DOHH2 (cell line): Measurements from ENCODE around the gene TRAK2.
A peak's percentile ranks its signal among the peaks of the same experiment; 100 is the strongest.

ENCODE experiments used
- H3F3A ChIP-seq: fragments of 200-600 bp; sonication (generic), shearing (Covaris generic); 2 replicates; pipeline ENCODE4 v1.6.0; 2016; ENCODE audit warnings: antibody characterized with exemption, mild to moderate bottlenecking; ENCODE audit not compliant: control insufficient read depth, insufficient read depth
- H3K27ac ChIP-seq: fragments of 200-600 bp; sonication (generic); 2 replicates; pipeline ENCODE4 v1.5.1; 2014; ENCODE audit warnings: low read depth, mild to moderate bottlenecking, low read length, moderate library complexity
- H3K27me3 ChIP-seq: fragments of 200-600 bp; sonication (generic); 2 replicates; pipeline ENCODE4 v1.6.1; 2014; ENCODE audit warnings: mild to moderate bottlenecking, low read length, mixed read lengths; ENCODE audit not compliant: control insufficient read depth
- H3K36me3 ChIP-seq: fragments of 200-600 bp; sonication (generic); 2 replicates; pipeline ENCODE4 v1.6.1; 2014; ENCODE audit warnings: mild to moderate bottlenecking, low read length, moderate library complexity, mixed read lengths; ENCODE audit not compliant: control insufficient read depth
- H3K4me1 ChIP-seq: fragments of 200-600 bp; sonication (generic); 2 replicates; pipeline ENCODE4 v1.6.1; 2014; ENCODE audit warnings: mild to moderate bottlenecking, low read length, mixed read lengths; ENCODE audit not compliant: control insufficient read depth
- H3K4me2 ChIP-seq: fragments of 200-600 bp; sonication (generic); 2 replicates; pipeline ENCODE4 v1.6.0; 2014; ENCODE audit warnings: mild to moderate bottlenecking, low read length, moderate library complexity
- H3K4me3 ChIP-seq: fragments of 200-600 bp; sonication (generic); 2 replicates; pipeline ENCODE4 v1.5.1; 2014; ENCODE audit warnings: mild to moderate bottlenecking, low read length, mixed read lengths
- H3K79me2 ChIP-seq: fragments of 200-600 bp; sonication (generic); 2 replicates; pipeline ENCODE4 v1.6.1; 2014; ENCODE audit warnings: mild to moderate bottlenecking, low read length, mixed read lengths; ENCODE audit not compliant: control insufficient read depth
- H3K9me2 ChIP-seq: fragments of 200-600 bp; sonication (generic); replicated peaks from 2 replicates; pipeline ENCODE4 v1.6.1; 2014; ENCODE audit warnings: mild to moderate bottlenecking, low read length, mixed read lengths; ENCODE audit not compliant: control insufficient read depth
- H3K9me3 ChIP-seq: fragments of 200-600 bp; sonication (generic); 2 replicates; pipeline ENCODE4 v1.6.1; 2014; ENCODE audit warnings: antibody characterized with exemption, low read length, mixed read lengths; ENCODE audit not compliant: control insufficient read depth, insufficient read depth
- H4K20me1 ChIP-seq: fragments of 200-600 bp; sonication (generic); 2 replicates; pipeline ENCODE4 v1.6.0; 2014; ENCODE audit warnings: low read depth, mild to moderate bottlenecking, antibody characterized with exemption, low read length, moderate library complexity; ENCODE audit not compliant: control insufficient read depth, insufficient read depth
- EZH2phosphoT487 ChIP-seq: fragments of 200-600 bp; sonication (generic); IDR thresholded peaks from 2 replicates; pipeline ENCODE4 v1.6.1; 2017; ENCODE audit warnings: borderline replicate concordance, mild to moderate bottlenecking, antibody characterized with exemption, low read length, moderate library complexity, mixed read lengths
- TF ChIP-seq, protein P1 (sequence below): fragments of 200-600 bp; sonication (generic); IDR thresholded peaks from one replicate; pipeline ENCODE4 v1.5.1; 2014; ENCODE audit warnings: antibody characterized with exemption, mild to moderate bottlenecking, low read depth, low read length; ENCODE audit not compliant: poor library complexity, severe bottlenecking

TRAK2 gene

DNA sequence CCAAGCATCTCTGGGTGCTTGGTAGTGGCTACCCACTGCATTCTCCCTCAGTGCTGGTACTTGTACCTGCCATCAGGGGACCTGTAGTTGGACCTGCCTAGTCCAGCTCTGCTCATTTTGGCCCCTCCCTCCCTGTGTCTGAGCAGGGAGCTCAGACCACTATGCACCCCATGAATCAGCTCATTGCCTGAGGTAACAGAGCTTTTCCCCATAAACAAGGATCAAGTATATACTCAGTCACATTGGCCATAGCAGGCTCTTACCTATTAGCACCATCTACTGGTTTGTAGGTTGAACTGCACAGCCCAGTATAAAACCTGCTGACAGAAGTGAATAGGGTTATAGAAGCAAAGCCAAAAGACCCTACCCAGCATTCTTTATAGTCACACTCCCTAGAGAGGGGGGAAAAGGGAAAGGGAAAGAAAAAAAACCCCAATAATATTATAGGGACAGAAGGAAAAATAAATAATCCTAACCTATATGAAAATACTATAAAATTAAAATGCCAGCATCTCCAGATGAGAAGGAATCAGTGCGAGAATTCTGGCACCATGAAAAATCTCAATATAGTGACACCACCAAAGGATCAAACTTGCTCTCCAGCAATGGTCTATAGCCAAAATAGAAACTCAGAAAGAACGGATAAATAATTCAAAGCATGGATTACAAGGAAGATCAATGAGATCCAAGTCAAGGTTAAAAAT, 87.2 kb downstream of the TRAK2 start:
- H3K36me3 ChIP-seq = no peaks in the 10 kb centered on the region
- no peaks in the 10 kb centered on the region for H3K27me3 ChIP-seq
- H3K79me2 ChIP-seq = no peaks in the 10 kb centered on the region
- no peaks in the 10 kb centered on the region for H3K4me1 ChIP-seq
- H4K20me1 ChIP-seq = no peaks in the 10 kb centered on the region
- H3F3A ChIP-seq = no peaks in the 10 kb centered on the region
- TF ChIP-seq EZH2phosphoT487 = no peak
- TF ChIP-seq, protein P1, sequence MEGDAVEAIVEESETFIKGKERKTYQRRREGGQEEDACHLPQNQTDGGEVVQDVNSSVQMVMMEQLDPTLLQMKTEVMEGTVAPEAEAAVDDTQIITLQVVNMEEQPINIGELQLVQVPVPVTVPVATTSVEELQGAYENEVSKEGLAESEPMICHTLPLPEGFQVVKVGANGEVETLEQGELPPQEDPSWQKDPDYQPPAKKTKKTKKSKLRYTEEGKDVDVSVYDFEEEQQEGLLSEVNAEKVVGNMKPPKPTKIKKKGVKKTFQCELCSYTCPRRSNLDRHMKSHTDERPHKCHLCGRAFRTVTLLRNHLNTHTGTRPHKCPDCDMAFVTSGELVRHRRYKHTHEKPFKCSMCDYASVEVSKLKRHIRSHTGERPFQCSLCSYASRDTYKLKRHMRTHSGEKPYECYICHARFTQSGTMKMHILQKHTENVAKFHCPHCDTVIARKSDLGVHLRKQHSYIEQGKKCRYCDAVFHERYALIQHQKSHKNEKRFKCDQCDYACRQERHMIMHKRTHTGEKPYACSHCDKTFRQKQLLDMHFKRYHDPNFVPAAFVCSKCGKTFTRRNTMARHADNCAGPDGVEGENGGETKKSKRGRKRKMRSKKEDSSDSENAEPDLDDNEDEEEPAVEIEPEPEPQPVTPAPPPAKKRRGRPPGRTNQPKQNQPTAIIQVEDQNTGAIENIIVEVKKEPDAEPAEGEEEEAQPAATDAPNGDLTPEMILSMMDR = peak; percentile 89
- H3K27ac ChIP-seq = no peak overlapping the region
- H3K9me3 ChIP-seq = peaks cover 11% of the 10 kb centered on the region; the same call in 1 of the 2 replicates
- H3K4me2 ChIP-seq = no peak overlapping the region
- H3K4me3 ChIP-seq = no peak overlapping the region
- no peaks in the 10 kb centered on the region for H3K9me2 ChIP-seq

DNA sequence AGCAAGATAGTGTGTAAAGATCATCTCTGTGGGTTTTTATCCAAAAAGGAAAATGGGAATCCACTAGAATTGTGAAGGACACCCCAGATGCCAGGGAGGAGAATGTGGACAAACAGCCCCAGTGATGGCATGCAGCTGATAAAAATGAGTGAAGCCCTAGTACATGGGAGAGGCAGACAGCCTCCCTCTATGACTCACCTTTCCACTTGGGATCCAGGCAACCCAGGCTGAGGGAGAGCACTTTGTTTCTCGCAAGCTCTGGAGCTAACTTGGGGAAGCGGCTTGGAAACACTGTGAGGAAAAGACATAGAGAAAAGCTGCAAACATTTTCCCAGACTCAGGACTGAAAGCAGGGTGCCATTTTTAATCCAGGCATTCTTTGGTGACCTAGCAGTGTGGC, 88.9 kb downstream of the TRAK2 start:
- Histone ChIP-seq H3F3A (no peaks in the 10 kb centered on the region), H4K20me1 (no peaks in the 10 kb centered on the region)

DNA sequence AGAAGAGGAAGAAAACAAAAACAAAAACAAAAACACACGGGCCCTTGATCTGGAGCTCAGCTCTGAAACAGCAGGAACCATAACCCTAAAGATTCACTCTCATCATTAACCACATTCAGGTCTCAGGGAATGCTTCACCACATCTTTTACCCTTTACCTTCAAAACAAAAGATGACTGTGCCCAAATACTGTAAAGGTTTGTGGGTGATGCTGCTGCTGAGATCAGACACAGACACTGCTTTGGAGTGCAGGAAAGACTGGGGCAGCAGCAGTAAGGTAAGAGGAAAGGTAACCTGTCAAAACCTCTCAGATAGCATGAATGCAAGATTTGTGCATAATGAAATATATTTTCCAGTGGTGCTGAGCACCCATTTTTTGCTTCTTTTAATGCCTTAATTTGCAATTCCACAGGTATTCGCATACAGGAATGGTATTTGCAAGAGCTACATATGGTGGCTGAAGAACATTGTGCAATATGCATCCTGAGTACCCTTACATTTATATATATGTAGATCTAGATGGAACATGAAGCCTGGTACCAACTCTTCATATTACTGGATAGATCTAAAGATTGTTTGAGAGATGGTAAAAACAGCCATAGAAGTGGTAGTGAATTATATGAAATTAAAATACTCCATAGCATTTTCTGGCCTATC, 90.1 kb downstream of the TRAK2 start:
- no peak overlapping the region for H3K4me2 ChIP-seq
- no peaks in the 10 kb centered on the region for H3K36me3 ChIP-seq
- H3K9me3 ChIP-seq = peaks cover 6% of the 10 kb centered on the region; the same call in 1 of the 2 replicates
- H3K4me3 ChIP-seq = no peak overlapping the region
- H3F3A ChIP-seq = no peaks in the 10 kb centered on the region
- no peaks in the 10 kb centered on the region for H3K27me3 ChIP-seq
- no peaks in the 10 kb centered on the region for H3K9me2 ChIP-seq
- H3K27ac ChIP-seq = no peak overlapping the region
- no peaks in the 10 kb centered on the region for H3K4me1 ChIP-seq
- H3K79me2 ChIP-seq = no peaks in the 10 kb centered on the region
- H4K20me1 ChIP-seq = no peaks in the 10 kb centered on the region
- TF ChIP-seq EZH2phosphoT487 = no peak
- TF ChIP-seq, protein P1 = no peak

More for the DNA sequence above, 88.9 kb downstream of the TRAK2 start:
- Histone ChIP-seq H3K27me3 (no peaks in the 10 kb centered on the region), H3K4me3 (no peak overlapping the region), H3K9me3 (peaks cover 6% of the 10 kb centered on the region; the same call in 1 of the 2 replicates), H3K27ac (no peak overlapping the region), H3K36me3 (no peaks in the 10 kb centered on the region), H3K9me2 (no peaks in the 10 kb centered on the region), H3K4me1 (no peaks in the 10 kb centered on the region), H3K4me2 (no peak overlapping the region), H3K79me2 (no peaks in the 10 kb centered on the region)
- TF ChIP-seq, protein P1 = no peak
- no peak for TF ChIP-seq EZH2phosphoT487
